Loucy (cell line): ENCODE measurements around the gene TRAPPC12.

Experiments
- H2AFZ ChIP-seq: fragments of 200-600 bp; sonication (generic); 2 replicates; pipeline ENCODE4 v1.6.0; 2016; ENCODE audit warnings: antibody characterized with exemption, mild to moderate bottlenecking, low read length, moderate library complexity
- H3F3A ChIP-seq: fragments of 200-600 bp; 2 replicates; pipeline ENCODE4 v1.6.0; 2016; ENCODE audit warnings: antibody characterized with exemption, low read depth, mild to moderate bottlenecking
- H3K27me3 ChIP-seq: fragments of 200-600 bp; sonication (generic); 2 replicates; pipeline ENCODE4 v1.6.1; 2014; ENCODE audit warnings: low read length, mild to moderate bottlenecking; ENCODE audit not compliant: insufficient read depth, poor library complexity, severe bottlenecking
- H3K36me3 ChIP-seq: fragments of 200-600 bp; sonication (generic); 2 replicates; pipeline ENCODE4 v1.6.1; 2016; ENCODE audit warnings: low read length; ENCODE audit not compliant: insufficient read depth
- H3K4me1 ChIP-seq: fragments of 200-600 bp; sonication (generic); 2 replicates; pipeline ENCODE4 v1.5.1; 2014; ENCODE audit warnings: low read length, mild to moderate bottlenecking; ENCODE audit not compliant: insufficient read depth, poor library complexity, severe bottlenecking
- H3K4me2 ChIP-seq: fragments of 200-600 bp; sonication (generic); 2 replicates; pipeline ENCODE4 v1.6.0; 2014; ENCODE audit warnings: antibody characterized with exemption, low read length, low read depth, mild to moderate bottlenecking; ENCODE audit not compliant: poor library complexity, severe bottlenecking
- H3K4me3 ChIP-seq: fragments of 200-600 bp; sonication (generic); 2 replicates; pipeline ENCODE4 v1.5.1; 2014; ENCODE audit warnings: low read length, mild to moderate bottlenecking, mixed read lengths; ENCODE audit not compliant: poor library complexity, severe bottlenecking
- H3K79me2 ChIP-seq: fragments of 200-600 bp; sonication (generic); 2 replicates; pipeline ENCODE4 v1.6.1; 2014; ENCODE audit warnings: low read length; ENCODE audit not compliant: insufficient read depth
- H3K9ac ChIP-seq: fragments of 200-600 bp; sonication (generic); 2 replicates; pipeline ENCODE4 v1.6.0; 2014; ENCODE audit warnings: mild to moderate bottlenecking, low read depth, low read length, moderate library complexity; ENCODE audit not compliant: poor library complexity, severe bottlenecking
- H3K9me2 ChIP-seq: fragments of 200-600 bp; sonication (generic); replicated peaks from 2 replicates; pipeline ENCODE4 v1.6.1; 2016; ENCODE audit warnings: low read depth, low read length, mixed read lengths
- H3K9me3 ChIP-seq: fragments of 200-600 bp; sonication (generic); 2 replicates; pipeline ENCODE4 v1.6.1; 2014; ENCODE audit warnings: mild to moderate bottlenecking, antibody characterized with exemption, low read length, low read depth; ENCODE audit not compliant: insufficient read depth
- H4K20me1 ChIP-seq: fragments of 200-600 bp; sonication (generic); 2 replicates; pipeline ENCODE4 v1.6.0; 2014; ENCODE audit warnings: antibody characterized with exemption, low read length, mild to moderate bottlenecking; ENCODE audit not compliant: insufficient read depth, poor library complexity, severe bottlenecking
- EZH2phosphoT487 ChIP-seq: fragments of 200-600 bp; IDR thresholded peaks from 2 replicates; pipeline ENCODE4 v1.6.1; 2018; ENCODE audit warnings: antibody characterized with exemption, mild to moderate bottlenecking, moderate library complexity, borderline replicate concordance
- TF ChIP-seq, protein P1 (sequence below): fragments of 200-600 bp; sonication (generic); conservative IDR thresholded peaks from 2 replicates; pipeline ENCODE4 v1.5.1; 2014; ENCODE audit warnings: mild to moderate bottlenecking, antibody characterized with exemption, low read length

TRAPPC12 gene

DNA sequence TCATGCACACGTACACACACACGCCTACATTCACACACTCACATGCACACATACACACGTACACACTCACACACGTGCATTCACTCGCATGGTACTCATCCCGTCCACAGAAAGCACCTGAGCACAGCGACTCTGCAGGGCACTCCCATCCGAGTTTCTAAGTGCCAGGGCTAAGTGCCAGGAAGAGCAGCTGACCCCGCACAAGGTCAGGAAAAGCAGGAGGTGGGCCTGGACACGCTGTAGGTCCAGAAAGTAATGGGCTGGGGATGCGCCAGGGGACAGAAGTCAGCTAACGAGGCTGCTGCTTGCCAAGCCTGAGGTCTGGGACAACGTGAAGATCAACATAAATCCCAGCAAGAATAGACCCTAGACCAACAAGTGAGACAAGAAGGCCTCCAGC is 124.0 kb downstream of the TRAPPC12 start:
- peaks cover 66% of the 10 kb centered on the region; the same call in 1 of the 2 replicates for H3K36me3 ChIP-seq
- peaks cover 5% of the 10 kb centered on the region; the same call in 1 of the 2 replicates for H3K79me2 ChIP-seq
- no peaks in the 10 kb centered on the region for H3K4me1 ChIP-seq
- H3F3A ChIP-seq, result no peaks in the 10 kb centered on the region
- H3K4me3 ChIP-seq, result no peak overlapping the region
- no peak overlapping the region for H2AFZ ChIP-seq
- no peak overlapping the region for H3K9ac ChIP-seq
- no peaks in the 10 kb centered on the region for H3K27me3 ChIP-seq
- no peak overlapping the region for H3K4me2 ChIP-seq
- H3K9me3 ChIP-seq, result no peaks in the 10 kb centered on the region
- no peaks in the 10 kb centered on the region for H4K20me1 ChIP-seq
- TF ChIP-seq, protein P1, sequence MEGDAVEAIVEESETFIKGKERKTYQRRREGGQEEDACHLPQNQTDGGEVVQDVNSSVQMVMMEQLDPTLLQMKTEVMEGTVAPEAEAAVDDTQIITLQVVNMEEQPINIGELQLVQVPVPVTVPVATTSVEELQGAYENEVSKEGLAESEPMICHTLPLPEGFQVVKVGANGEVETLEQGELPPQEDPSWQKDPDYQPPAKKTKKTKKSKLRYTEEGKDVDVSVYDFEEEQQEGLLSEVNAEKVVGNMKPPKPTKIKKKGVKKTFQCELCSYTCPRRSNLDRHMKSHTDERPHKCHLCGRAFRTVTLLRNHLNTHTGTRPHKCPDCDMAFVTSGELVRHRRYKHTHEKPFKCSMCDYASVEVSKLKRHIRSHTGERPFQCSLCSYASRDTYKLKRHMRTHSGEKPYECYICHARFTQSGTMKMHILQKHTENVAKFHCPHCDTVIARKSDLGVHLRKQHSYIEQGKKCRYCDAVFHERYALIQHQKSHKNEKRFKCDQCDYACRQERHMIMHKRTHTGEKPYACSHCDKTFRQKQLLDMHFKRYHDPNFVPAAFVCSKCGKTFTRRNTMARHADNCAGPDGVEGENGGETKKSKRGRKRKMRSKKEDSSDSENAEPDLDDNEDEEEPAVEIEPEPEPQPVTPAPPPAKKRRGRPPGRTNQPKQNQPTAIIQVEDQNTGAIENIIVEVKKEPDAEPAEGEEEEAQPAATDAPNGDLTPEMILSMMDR, result no peak
- TF ChIP-seq EZH2phosphoT487, result no peak
- H3K9me2 ChIP-seq, result no peaks in the 10 kb centered on the region

DNA sequence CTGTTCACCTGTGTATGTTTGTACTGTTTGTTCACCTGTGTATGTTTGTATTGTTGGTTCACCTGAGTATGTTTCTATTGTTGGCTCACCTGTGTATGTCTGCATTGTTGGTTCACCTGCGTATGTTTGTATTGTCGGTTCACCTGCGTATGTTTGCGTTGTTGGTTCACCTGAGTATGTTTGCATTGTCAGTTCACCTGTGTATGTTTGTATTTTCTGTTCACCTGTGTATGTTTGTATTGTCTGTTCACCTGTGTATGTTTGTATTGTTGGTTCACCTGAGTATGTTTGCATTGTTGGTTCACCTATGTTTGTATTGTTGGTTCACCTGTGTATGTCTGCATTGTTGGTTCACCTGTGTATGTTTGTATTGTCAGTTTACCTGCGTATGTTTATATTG is 125.2 kb downstream of the TRAPPC12 start:
- H3K9me2 ChIP-seq, result no peaks in the 10 kb centered on the region
- no peaks in the 10 kb centered on the region for H4K20me1 ChIP-seq
- no peak overlapping the region for H2AFZ ChIP-seq
- no peaks in the 10 kb centered on the region for H3K9me3 ChIP-seq
- no peak for TF ChIP-seq EZH2phosphoT487
- TF ChIP-seq, protein P1, result no peak
- no peak overlapping the region for H3K4me3 ChIP-seq
- H3K4me1 ChIP-seq, result no peaks in the 10 kb centered on the region
- H3K4me2 ChIP-seq, result no peak overlapping the region
- H3K9ac ChIP-seq, result no peak overlapping the region
- H3K36me3 ChIP-seq, result peaks cover 59% of the 10 kb centered on the region; the same call in 1 of the 2 replicates
- H3K79me2 ChIP-seq, result peaks cover 5% of the 10 kb centered on the region; the same call in 1 of the 2 replicates
- H3F3A ChIP-seq, result no peaks in the 10 kb centered on the region
- H3K27me3 ChIP-seq, result no peaks in the 10 kb centered on the region

DNA sequence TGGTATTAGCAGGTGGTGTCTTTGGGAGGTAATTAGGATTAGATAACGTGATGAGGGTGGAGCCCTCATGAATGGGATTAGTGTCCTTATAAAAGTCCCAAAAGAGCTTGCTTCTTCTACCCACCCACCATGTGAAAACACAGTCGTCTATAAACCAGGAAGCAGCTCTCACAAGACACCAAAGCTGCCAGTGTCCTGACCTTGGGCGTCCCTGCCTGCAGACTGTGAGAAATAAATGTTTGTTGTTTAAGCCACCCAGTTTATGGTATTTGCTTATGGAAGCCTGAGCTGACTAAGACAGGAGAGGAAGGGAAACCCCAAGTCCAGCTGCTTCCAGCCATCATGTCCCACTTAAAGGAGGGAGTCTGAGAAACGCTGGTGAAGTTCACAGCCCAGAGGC is 126.3 kb downstream of the TRAPPC12 start:
- H3K36me3 ChIP-seq, result peaks cover 53% of the 10 kb centered on the region; the same call in 1 of the 2 replicates
- no peak overlapping the region for H3K4me3 ChIP-seq
- H3K9ac ChIP-seq, result no peak overlapping the region
- TF ChIP-seq, protein P1, result no peak
- no peak for TF ChIP-seq EZH2phosphoT487
- no peaks in the 10 kb centered on the region for H3K4me1 ChIP-seq
- no peak overlapping the region for H3K4me2 ChIP-seq
- no peak overlapping the region for H2AFZ ChIP-seq
- H3K9me3 ChIP-seq, result peaks cover 2% of the 10 kb centered on the region; the same call in 1 of the 2 replicates
- H4K20me1 ChIP-seq, result no peaks in the 10 kb centered on the region
- H3F3A ChIP-seq, result no peaks in the 10 kb centered on the region
- H3K27me3 ChIP-seq, result no peaks in the 10 kb centered on the region
- no peaks in the 10 kb centered on the region for H3K9me2 ChIP-seq
- H3K79me2 ChIP-seq, result peaks cover 5% of the 10 kb centered on the region; the same call in 1 of the 2 replicates
